ENCODE measurements around the gene KRTAP10-3. TPM values are rescaled to one million over a fixed set of nuclear protein-coding genes. Genes with fewer than 3 reads are reported as not detected.

KRTAP10-3 gene
- total RNA-seq, 1 experiment from 2014 or later, result 0.62 TPM

DNA sequence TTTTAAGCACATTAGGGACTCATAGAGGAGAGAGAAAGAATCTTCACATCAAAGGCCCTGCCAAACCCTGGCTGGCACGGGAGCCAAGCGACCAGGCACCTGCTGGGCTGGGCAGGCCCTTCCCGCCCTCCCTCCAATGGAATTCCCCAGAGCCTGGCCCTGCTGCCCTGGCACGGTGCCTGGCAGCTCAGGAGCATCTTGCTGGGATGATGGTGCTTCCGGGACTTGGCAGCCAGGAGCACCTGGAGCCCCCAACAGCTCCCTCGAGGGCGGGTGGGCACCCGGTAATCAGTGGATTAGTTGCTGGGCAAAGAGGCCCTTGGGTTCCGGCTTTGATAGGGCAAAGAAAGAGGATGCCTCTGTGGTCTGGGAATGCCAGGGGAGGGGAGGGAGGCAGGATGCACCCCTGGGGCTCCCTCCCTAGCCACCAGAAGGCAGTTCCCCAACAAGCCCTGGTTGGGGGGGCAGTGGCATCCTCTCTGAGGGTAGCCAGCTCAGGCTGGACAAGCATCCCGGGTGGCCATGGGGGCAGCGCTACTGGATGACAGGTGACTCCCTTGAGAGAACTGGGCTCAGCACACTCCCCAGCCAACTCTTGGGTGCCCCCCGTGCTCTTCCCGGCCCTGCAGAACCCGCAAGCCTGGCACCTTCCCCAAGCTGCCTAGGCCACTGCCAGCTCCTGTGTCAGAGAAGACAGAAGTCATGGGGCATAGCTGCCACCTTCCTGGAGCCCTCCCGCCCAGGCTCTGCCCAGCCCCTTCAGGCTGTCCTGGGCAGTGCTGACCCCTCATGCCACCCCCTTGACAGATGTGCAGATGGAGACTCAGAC lies 45.0 kb downstream of the KRTAP10-3 start:
- no peaks in the 10 kb centered on the region for H3K4me1 ChIP-seq (ENCODE audit: insufficient read depth, low read length, poor library complexity, severe bottlenecking)
- POLR2A ChIA-PET (ENCODE audit: low non-redundant PET), result no interaction called here
- no peak overlapping the region for H3K4me3 ChIP-seq (ENCODE audit: low read depth, low read length, poor library complexity, severe bottlenecking)
- no peaks in the 10 kb centered on the region for H3K9me3 ChIP-seq (ENCODE audit: low read depth, low read length, poor library complexity, severe bottlenecking)
- peak; percentile 34 for DNase-seq (ENCODE audit: low spot score)
- no peak overlapping the region for H3K27ac ChIP-seq (ENCODE audit: low read depth, low read length, poor library complexity, severe bottlenecking)
- CTCF ChIA-PET, result no interaction called here
- H3K27me3 ChIP-seq (replicated peaks; ENCODE audit: insufficient read depth, low read depth, low read length, poor library complexity), result no peaks in the 10 kb centered on the region
- no TSS peak for BruUV-seq (replicated peaks)
- no peak for TF ChIP-seq EZH2 (IDR thresholded peaks at IDR 0.05; ENCODE audit: borderline replicate concordance, low read depth, low read length, poor library complexity, severe bottlenecking)
- TF ChIP-seq, protein P1, sequence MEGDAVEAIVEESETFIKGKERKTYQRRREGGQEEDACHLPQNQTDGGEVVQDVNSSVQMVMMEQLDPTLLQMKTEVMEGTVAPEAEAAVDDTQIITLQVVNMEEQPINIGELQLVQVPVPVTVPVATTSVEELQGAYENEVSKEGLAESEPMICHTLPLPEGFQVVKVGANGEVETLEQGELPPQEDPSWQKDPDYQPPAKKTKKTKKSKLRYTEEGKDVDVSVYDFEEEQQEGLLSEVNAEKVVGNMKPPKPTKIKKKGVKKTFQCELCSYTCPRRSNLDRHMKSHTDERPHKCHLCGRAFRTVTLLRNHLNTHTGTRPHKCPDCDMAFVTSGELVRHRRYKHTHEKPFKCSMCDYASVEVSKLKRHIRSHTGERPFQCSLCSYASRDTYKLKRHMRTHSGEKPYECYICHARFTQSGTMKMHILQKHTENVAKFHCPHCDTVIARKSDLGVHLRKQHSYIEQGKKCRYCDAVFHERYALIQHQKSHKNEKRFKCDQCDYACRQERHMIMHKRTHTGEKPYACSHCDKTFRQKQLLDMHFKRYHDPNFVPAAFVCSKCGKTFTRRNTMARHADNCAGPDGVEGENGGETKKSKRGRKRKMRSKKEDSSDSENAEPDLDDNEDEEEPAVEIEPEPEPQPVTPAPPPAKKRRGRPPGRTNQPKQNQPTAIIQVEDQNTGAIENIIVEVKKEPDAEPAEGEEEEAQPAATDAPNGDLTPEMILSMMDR (conservative IDR thresholded peaks at IDR 0.05; ENCODE audit: low read depth, low read length), result no peak
- intact Hi-C loops (cut with micrococcal nuclease; ENCODE audit: unreplicated experiment), result loop anchor here (5.0 kb wide), 1 partner anchor 229 kb away; no protein-coding TSS in a partner anchor
- no peaks in the 10 kb centered on the region for H3K36me3 ChIP-seq (ENCODE audit: insufficient read depth, low read length, poor library complexity, severe bottlenecking)

GRCh38 chr21:44512496-44513388 lies 45.9 kb downstream of the KRTAP10-3 start:
- CTCF ChIA-PET, result no interaction called here
- intact Hi-C loops (cut with micrococcal nuclease; ENCODE audit: unreplicated experiment), result loop anchor here (5.0 kb wide), 1 partner anchor 230 kb away; no protein-coding TSS in a partner anchor

GRCh38 chr21:44511938-44512275 lies 46.7 kb downstream of the KRTAP10-3 start:
- intact Hi-C loops (cut with micrococcal nuclease; ENCODE audit: unreplicated experiment), result loop anchor here (2.0 to 5.0 kb wide), 2 partner anchors 230 to 281 kb away; no protein-coding TSS in a partner anchor
- ChIA-PET CTCF (interaction anchor here (2.3 kb wide), 1 partner anchor 281 kb away, joined by 12 read pairs; no protein-coding TSS in a partner anchor), POLR2A (ENCODE audit: low non-redundant PET) (no interaction called here)
- no peaks in the 10 kb centered on the region for H3K27me3 ChIP-seq (replicated peaks; ENCODE audit: insufficient read depth, low read depth, low read length, poor library complexity)
- no peak overlapping the region for H3K27ac ChIP-seq (ENCODE audit: low read depth, low read length, poor library complexity, severe bottlenecking)
- H3K4me3 ChIP-seq (ENCODE audit: low read depth, low read length, poor library complexity, severe bottlenecking), result no peak overlapping the region
- no TSS peak for BruUV-seq (replicated peaks)
- no peaks in the 10 kb centered on the region for H3K4me1 ChIP-seq (ENCODE audit: insufficient read depth, low read length, poor library complexity, severe bottlenecking)
- no peak for TF ChIP-seq EZH2 (IDR thresholded peaks at IDR 0.05; ENCODE audit: borderline replicate concordance, low read depth, low read length, poor library complexity, severe bottlenecking)
- TF ChIP-seq, protein P1 (conservative IDR thresholded peaks at IDR 0.05; ENCODE audit: low read depth, low read length), result no peak
- no peaks in the 10 kb centered on the region for H3K9me3 ChIP-seq (ENCODE audit: low read depth, low read length, poor library complexity, severe bottlenecking)
- H3K36me3 ChIP-seq (ENCODE audit: insufficient read depth, low read length, poor library complexity, severe bottlenecking), result no peaks in the 10 kb centered on the region
- no peak for DNase-seq (ENCODE audit: low spot score)

More at GRCh38 chr21:44512496-44513388, 45.9 kb downstream of the KRTAP10-3 start:
- TF ChIP-seq, protein P1 (conservative IDR thresholded peaks at IDR 0.05; ENCODE audit: low read depth, low read length), result no peak
- TF ChIP-seq EZH2 (IDR thresholded peaks at IDR 0.05; ENCODE audit: borderline replicate concordance, low read depth, low read length, poor library complexity, severe bottlenecking), result no peak
- no TSS peak for BruUV-seq (replicated peaks)
- no peak for DNase-seq (ENCODE audit: low spot score)
- Histone ChIP-seq H3K36me3 (ENCODE audit: insufficient read depth, low read length, poor library complexity, severe bottlenecking) (no peaks in the 10 kb centered on the region), H3K4me3 (ENCODE audit: low read depth, low read length, poor library complexity, severe bottlenecking) (no peak overlapping the region), H3K4me1 (ENCODE audit: insufficient read depth, low read length, poor library complexity, severe bottlenecking) (no peaks in the 10 kb centered on the region), H3K9me3 (ENCODE audit: low read depth, low read length, poor library complexity, severe bottlenecking) (no peaks in the 10 kb centered on the region), H3K27me3 (replicated peaks; ENCODE audit: insufficient read depth, low read depth, low read length, poor library complexity) (no peaks in the 10 kb centered on the region), H3K27ac (ENCODE audit: low read depth, low read length, poor library complexity, severe bottlenecking) (no peak overlapping the region)
- POLR2A ChIA-PET (ENCODE audit: low non-redundant PET), result interaction anchor here (0.5 kb wide), 1 partner anchor 140 kb away, joined by 4 read pairs; no protein-coding TSS in a partner anchor

Data from A673 (cell line).